Endometrium (tissue), 2 donors: ENCODE results near the gene SH3RF1.

Experiments used
- FAIRE-seq: peaks from 2 replicates; lab custom pipeline; 2012; peaks lifted over from hg19 to GRCh38; lab: Jason Lieb, UNC
- donor health status: control.
- donor health status: control.

SH3RF1 gene

GRCh38 chr4:169064296-169064695, 206.5 kb downstream of the SH3RF1 start:
- FAIRE-seq: no peak

- no peak for FAIRE-seq
These were observed 207.3 kb downstream of the SH3RF1 start for GRCh38 chr4:169063441-169063840.

- FAIRE-seq: no peak
These were observed 207.9 kb downstream of the SH3RF1 start for GRCh38 chr4:169062897-169063244.

DNA sequence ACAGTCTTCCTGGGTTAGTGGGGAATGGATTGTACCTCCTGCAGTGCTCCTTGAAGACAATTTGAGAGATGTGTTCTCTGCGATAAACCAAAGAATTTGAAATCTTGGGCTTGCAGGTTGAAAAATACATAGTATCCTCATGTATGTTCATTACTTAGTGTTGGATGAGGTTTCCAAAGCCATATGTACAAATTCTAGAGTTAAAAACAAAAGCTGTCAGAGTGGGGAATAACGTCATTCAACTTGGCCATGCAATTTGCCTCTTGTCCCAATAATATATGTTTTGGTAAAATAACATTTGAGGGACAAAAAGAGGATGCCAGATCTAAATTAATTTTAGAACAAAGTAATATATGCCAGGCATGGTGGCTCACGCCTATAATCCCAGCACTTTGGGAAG, 209.4 kb downstream of the SH3RF1 start:
- FAIRE-seq: no peak

DNA sequence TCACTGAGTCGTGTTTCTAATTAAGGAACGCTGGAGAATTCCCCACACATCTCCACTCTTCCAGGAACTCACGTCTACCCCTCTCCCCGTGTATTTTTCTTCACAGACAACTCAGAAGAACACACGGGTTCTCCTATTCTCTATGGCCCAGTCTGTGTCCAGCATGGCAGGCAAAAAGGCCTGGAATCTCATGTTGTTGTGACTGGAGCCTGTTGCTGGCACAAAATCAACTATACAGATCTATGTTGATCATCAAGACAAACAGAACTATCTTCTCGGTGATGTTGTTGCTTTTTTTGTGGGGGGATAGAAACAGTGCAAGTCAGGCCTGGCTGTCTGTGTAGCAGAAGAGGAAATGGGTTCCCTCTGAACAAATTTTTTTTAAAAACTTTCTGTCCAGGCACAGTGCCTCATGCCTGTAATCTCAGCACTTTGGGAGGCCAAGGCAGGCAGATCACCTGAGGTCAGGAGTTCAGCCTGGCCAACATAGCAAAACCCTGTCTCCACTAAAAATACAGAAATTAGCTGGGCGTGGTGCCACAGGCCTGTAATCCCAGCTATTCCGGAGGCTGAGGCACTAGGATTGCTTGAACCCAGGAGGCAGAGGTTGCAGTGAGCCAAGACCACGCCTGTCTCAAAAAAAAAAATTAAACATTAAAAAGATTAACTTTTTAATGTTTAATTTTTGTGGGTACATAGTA, 210.2 kb downstream of the SH3RF1 start:
- FAIRE-seq: no peak

DNA sequence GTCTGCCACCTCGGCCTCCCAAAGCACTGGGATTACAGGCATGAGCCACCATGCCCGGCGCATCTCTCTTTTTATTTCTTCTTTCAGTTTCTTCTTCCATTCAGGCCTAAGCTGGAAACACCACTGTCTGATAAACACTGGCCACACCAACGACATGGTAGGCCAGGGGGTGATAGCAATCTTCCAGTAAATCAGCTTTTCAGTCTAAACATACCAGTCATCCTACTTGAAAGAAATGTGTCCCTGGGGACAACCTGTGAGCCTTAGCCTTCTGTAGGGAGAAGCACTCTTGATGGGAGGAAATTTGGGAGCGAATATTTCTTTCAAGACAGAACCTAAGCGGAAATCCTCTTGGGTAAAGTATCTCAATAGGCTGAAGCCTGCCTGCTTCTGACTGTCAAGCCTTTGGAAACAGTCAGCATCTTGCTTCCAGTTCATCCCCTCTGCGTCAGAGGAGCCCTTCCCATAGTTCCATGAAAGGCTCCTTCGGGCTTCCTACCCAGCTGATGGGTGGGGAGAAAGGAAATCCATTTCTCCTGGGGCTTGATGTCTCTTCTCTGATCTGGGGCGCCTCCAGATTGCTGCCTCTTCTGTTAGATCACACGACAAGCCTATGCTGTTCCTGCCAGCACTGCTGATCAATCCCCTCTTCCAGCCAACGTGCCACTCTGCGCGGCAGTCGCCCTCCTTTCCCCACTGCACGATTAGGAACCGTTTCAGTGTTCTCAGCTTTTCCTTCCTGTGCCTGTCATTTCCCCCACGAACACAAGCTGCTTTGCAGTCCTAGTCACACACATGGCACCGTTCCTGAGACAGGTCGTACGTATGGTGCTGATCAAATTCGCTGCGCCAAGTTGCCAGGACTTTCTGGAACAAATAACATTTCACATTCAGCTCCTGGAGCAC, 211.2 kb downstream of the SH3RF1 start:
- FAIRE-seq: no peak

- FAIRE-seq: no peak
These were observed 212.4 kb downstream of the SH3RF1 start for GRCh38 chr4:169058312-169058711.

- FAIRE-seq: no peak
These were observed 215.9 kb downstream of the SH3RF1 start for GRCh38 chr4:169054879-169055278.

DNA sequence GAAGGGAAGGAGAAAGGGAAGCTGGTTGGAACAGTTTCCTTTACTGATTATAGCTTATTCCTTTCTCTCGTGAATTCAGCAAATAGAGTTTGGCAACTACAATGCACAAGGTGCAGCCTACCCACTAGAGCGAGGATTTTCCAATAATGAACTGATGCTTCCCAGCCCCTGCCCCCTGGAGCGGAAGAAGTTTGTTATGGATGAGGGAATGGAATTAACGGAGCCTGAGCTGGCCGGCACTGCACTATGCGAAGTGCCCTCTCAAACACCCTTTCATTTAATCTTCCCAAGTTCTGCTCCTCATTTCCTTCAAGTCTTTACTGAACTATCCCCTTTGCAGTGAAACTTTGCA, 218.2 kb downstream of the SH3RF1 start:
- FAIRE-seq: no peak

GRCh38 chr4:169051761-169052593, 218.8 kb downstream of the SH3RF1 start:
- no peak for FAIRE-seq

DNA sequence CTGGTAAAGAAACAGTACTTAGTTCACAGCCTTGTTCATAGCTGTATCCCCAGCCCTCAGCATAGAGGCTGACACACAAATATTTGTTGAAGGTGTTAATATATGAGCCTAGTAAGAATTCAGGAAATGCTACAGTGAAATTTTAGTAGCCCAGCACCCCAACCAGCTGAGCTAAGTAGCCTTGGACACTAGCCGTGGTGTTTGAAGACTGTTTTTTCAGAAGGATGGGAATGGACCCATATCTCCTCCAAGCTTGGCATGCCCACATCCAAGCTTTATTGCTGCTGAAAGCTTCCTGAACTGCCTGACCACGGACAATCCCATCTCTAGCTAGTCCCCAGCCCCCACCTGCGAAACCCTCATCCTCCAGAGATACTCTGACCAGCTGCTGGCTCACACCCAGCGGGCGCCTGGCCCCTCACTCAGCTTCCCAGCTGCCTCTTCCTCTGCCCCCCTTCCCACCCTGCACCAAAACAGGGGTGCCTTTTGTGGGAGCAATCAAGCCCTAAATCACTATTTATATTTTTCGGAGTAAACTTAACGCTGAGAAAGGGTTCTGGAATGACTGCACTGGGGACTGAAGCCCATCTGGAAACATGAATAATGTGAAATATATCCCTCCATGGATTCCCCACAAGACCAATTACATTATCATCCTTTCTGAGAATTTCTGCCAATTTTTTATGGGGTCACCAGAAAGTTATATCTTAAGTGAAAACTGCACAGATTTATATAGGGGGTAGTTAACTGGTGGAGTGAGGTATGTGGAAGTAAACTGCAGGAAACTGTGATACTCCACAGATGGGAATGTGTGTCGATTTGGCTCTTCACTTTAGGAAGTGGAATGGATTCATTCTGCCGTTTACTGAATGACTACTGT, 219.6 kb downstream of the SH3RF1 start:
- FAIRE-seq: no peak

DNA sequence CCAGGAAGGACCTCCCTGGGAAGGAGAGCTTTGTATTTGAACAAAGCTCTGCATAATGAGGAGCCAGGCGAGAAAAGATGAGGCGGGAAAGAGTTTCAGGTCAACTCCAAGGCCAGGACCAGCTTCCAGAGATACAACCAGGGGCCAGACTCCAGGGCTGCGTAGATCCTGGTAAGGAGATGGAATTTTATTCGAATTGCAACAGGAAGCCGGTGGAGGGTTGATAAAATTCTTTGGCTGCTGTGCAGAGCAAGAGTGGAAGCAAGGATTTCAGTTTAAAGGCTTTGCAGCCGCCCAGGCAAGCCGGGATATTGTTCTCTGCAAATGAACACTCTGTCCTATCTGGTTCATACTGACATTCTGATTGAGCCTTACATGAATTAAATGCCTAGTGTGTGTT, 220.5 kb downstream of the SH3RF1 start:
- no peak for FAIRE-seq

DNA sequence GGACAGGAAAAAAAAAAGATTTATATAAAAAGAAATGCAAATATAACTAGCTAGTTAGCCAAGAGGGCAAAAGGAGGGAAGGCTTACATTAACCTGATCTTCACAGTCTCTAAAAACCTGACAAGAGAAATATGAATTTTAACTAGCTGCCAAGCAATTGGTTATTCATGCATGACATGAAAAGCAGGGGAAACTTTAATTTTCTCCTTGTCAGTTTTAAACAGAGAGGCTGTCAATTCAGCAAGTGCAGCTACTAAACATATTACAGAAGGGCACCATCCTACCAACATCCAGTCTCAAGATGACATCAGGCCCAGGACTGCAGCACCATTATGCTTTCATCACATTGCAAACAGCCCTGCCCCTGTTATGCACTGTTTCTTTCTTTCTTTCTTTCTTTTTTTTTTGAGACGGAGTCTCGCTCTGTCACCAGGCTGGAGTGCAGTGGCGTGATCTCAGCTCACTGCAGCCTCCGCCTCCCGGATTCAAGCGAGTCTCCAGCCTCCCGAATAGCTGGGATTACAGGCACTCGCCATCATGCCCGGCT, 221.8 kb downstream of the SH3RF1 start:
- no peak for FAIRE-seq

GRCh38 chr4:169047956-169048355, 222.8 kb downstream of the SH3RF1 start:
- no peak for FAIRE-seq

GRCh38 chr4:169045862-169046584, 224.7 kb downstream of the SH3RF1 start:
- no peak for FAIRE-seq

DNA sequence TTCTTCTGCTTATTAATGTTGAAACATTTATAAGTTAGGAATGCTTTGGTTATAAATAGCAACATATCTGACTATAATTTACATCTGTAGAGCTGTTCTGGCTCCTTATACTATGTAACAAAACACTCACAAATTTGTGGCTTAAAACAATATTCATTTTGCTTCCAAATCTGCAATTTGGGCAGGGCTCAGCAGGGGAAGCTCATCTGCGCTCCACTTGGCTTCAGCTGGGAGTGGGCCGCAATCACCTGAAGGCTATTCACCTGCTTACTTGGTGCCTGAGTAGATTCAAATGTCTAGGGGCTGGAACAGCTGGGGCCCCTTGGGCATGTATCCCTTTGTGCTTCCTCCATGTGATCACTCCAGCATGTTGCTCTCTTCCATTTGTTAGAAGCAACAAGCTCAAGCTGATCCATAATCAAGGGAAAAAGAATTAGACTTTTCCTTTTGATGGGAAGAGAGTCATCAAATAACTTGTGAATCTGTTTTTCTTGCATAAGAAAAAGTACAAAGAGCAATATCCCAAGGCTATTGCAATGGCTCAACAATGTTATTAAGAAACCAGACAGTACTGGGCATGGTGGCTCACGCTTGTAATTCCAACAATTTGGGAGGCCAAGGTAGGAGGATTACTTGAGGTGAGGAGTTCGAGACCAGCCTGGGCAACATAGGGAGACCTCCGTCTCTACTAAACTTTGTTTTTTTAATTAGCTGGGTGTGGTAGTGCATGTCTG, 225.9 kb downstream of the SH3RF1 start:
- no peak for FAIRE-seq
